Measurements from ENCODE around the gene TFEB. TPM values are rescaled to one million over a fixed set of nuclear protein-coding genes. Genes with fewer than 3 reads are reported as not detected.

The TFEB gene
- total and polyA plus RNA-seq, 2 of the 8 experiments (the other 6 are each of a cell fraction or from before 2014, with no cell fraction given), result 2.3 to 6.7 TPM

DNA sequence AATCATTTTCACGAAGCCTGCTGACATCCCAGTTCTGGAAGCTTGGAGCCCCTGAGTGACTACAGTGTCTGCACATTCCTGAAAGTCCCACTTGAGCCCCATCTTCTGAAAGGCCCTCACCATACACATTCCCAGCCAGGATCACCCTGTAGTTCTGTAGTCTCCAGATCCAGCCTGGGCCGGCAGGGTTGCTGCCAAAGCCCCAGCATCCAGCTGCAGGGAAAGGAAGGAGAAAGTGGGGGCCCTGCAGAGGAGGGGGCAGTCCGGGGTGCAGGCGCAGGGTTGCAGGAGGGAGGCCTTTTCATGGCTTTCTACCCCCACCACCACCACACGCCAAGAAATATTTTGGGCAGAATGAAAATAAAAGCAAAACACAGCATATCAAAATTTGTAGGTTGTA is 71.1 kb downstream of the TFEB start:
- H2BK120ac ChIP-seq (replicated peaks; ENCODE audit: low read depth, low read length), result no peak overlapping the region
- no peak overlapping the region for H3K9ac ChIP-seq (replicated peaks in 1 of 4; ENCODE audit: extremely low read depth in 1 of 4, low read depth in 3 of 4, low read length in 3 of 4)
- no peaks in the 10 kb centered on the region for H3K79me2 ChIP-seq (ENCODE audit: control insufficient read depth in 1 of 2, insufficient read depth in 2 of 2, low read length in 2 of 2)
- no peak overlapping the region for H3K14ac ChIP-seq (ENCODE audit: insufficient read length)
- no peak overlapping the region for H2BK20ac ChIP-seq (ENCODE audit: low read length)
- WGBS, 2 experiments (ENCODE audit: extremely low coverage in 1 of 2, insufficient coverage in 1 of 2, insufficient read length in 1 of 2, insufficient replicate concordance in 2 of 2, low coverage in 1 of 2, low lambda C conversion rate in 2 of 2, missing lambda C conversion rate in 1 of 2), result 86% methylated on average over 5 of the region's 5 CpGs; no CpG with 5 or more reads in 1 of the 2 experiments
- H3K4me3 ChIP-seq (ENCODE audit: extremely low read depth in 1 of 4, insufficient read depth in 2 of 4, low read depth in 3 of 4, low read length in 4 of 4), result no peak overlapping the region
- no peak overlapping the region for H2BK5ac ChIP-seq (ENCODE audit: low read depth, low read length)
- no peak overlapping the region for H3K23ac ChIP-seq (ENCODE audit: insufficient read length)
- H3K23me2 ChIP-seq (ENCODE audit: low read depth, low read length), result no peaks in the 10 kb centered on the region; the same call in 1 of the 2 replicates
- no peak overlapping the region for H3K4ac ChIP-seq (replicated peaks; ENCODE audit: insufficient read length, low read depth, low read length)
- ChIA-PET POLR2A (ENCODE audit: partially characterized antibody) (no interaction called here), CTCF (ENCODE audit: partially characterized antibody) (interaction anchor here (1.2 to 1.8 kb wide), 4 partner anchors 11 to 296 kb away, joined by 3 to 11 read pairs (median 4); no protein-coding TSS in a partner anchor)
- no peak for FAIRE-seq
- no peaks in the 10 kb centered on the region for H3K79me1 ChIP-seq (ENCODE audit: low read depth, low read length)
- H3K18ac ChIP-seq (ENCODE audit: extremely low read depth, low read length), result no peak overlapping the region; the same call in 1 of the 2 replicates
- no peak overlapping the region for H4K5ac ChIP-seq (ENCODE audit: insufficient read length, low read depth, low read length)
- peaks cover 0 to 3% (median 0%) of the 10 kb centered on the region in 4 experiments; a peak in 3 of 7 replicates for H3K4me1 ChIP-seq (replicated peaks in 1 of 4; ENCODE audit: control insufficient read depth in 3 of 4, insufficient read depth in 4 of 4, low read length in 3 of 4)
- no peak overlapping the region for H3K4me2 ChIP-seq (ENCODE audit: insufficient read depth in 1 of 2, low read depth in 2 of 2, low read length in 2 of 2)
- H4K20me1 ChIP-seq (replicated peaks in 1 of 2; ENCODE audit: control insufficient read depth in 1 of 2, insufficient read depth in 2 of 2, low read length in 2 of 2), result no peaks in the 10 kb centered on the region
- no peaks in the 10 kb centered on the region for H3K27me3 ChIP-seq (replicated peaks in 1 of 4; ENCODE audit: control insufficient read depth in 3 of 4, extremely low read depth in 1 of 4, insufficient read depth in 3 of 4, low read length in 3 of 4)
- H2BK15ac ChIP-seq (ENCODE audit: low read length), result no peak overlapping the region
- H2BK12ac ChIP-seq (ENCODE audit: low read depth, low read length), result no peak overlapping the region
- no peak overlapping the region for H2AK5ac ChIP-seq (ENCODE audit: low read depth, low read length)
- H3K56ac ChIP-seq (replicated peaks; ENCODE audit: insufficient read length, low read depth, low read length), result no peak overlapping the region
- no peak overlapping the region for H2AFZ ChIP-seq (ENCODE audit: low read length)
- H3K36me3 ChIP-seq (ENCODE audit: control insufficient read depth in 2 of 4, insufficient read depth in 4 of 4, low read length in 3 of 4), result no peaks in the 10 kb centered on the region
- H3K9me3 ChIP-seq (ENCODE audit: insufficient read depth in 2 of 2, low read depth in 1 of 2, low read length in 1 of 2), result peaks cover 0 to 6% of the 10 kb centered on the region in 2 experiments; a peak in 1 of 4 replicates
- no peak for DNase-seq (ENCODE audit: low read depth in 1 of 2, low spot score in 2 of 2)
- no peak overlapping the region for H3K27ac ChIP-seq (ENCODE audit: low read depth, low read length)
- no peak overlapping the region for H4K8ac ChIP-seq (ENCODE audit: extremely low read depth, insufficient read depth, low read length)
- no peak overlapping the region for H4K91ac ChIP-seq (replicated peaks; ENCODE audit: insufficient read length, low read length)
- no peak for TF ChIP-seq NANOG (IDR thresholded peaks at IDR 0.05; ENCODE audit: insufficient read depth, low read depth, low read length, poor library complexity, severe bottlenecking)
- no peak for TF ChIP-seq MAFK (IDR thresholded peaks at IDR 0.05; ENCODE audit: low read depth, low read length)
- TF ChIP-seq CREB1 (IDR thresholded peaks at IDR 0.05), result no peak
- no peak for TF ChIP-seq TBP (IDR thresholded peaks at IDR 0.05; ENCODE audit: low read depth, low read length)
- no peak for TF ChIP-seq SIX5 (IDR thresholded peaks at IDR 0.05; ENCODE audit: low read depth, low read length)
- no peak for TF ChIP-seq ASH2L (IDR thresholded peaks at IDR 0.05; ENCODE audit: low read length)
- TF ChIP-seq POLR2A (IDR thresholded peaks at IDR 0.05; ENCODE audit: control extremely low read depth in 1 of 2, low read depth in 2 of 2, low read length in 2 of 2), result no peak
- no peak for TF ChIP-seq CEBPB (IDR thresholded peaks at IDR 0.05; ENCODE audit: low read depth, low read length)
- no peak for TF ChIP-seq TEAD4 (IDR thresholded peaks at IDR 0.05; ENCODE audit: low read depth, low read length)
- TF ChIP-seq CHD1 (IDR thresholded peaks at IDR 0.05; ENCODE audit: low read depth, low read length), result no peak
- TF ChIP-seq KDM4A (IDR thresholded peaks at IDR 0.05; ENCODE audit: low read depth, low read length, severe bottlenecking), result no peak
- no peak for TF ChIP-seq BACH1 (IDR thresholded peaks at IDR 0.05; ENCODE audit: low read length)
- no peak for TF ChIP-seq YY1 (IDR thresholded peaks at IDR 0.05; ENCODE audit: low read depth, low read length)
- no peak for TF ChIP-seq SUZ12 (IDR thresholded peaks at IDR 0.05; ENCODE audit: low read length)
- TF ChIP-seq JUND (IDR thresholded peaks at IDR 0.05; ENCODE audit: low read length), result no peak
- TF ChIP-seq CTBP2 (IDR thresholded peaks at IDR 0.05; ENCODE audit: borderline replicate concordance, insufficient read depth, insufficient read length, low read length), result no peak
